ENCODE results near the gene SEMA4D.

Gene SEMA4D

GRCh38 chr9:89417832-89418473 lies 80.0 kb downstream of the SEMA4D start:
- Histone ChIP-seq H3K4me3 (ENCODE audit: low read length) (no peak overlapping the region), H4K5ac (ENCODE audit: low read length) (no peak overlapping the region), H2BK5ac (ENCODE audit: low read length) (no peak overlapping the region), H2BK120ac (ENCODE audit: low read depth, low read length) (no peak overlapping the region), H3K79me1 (ENCODE audit: low read length) (peaks cover 2% of the 10 kb centered on the region), H2BK15ac (replicated peaks; ENCODE audit: low read depth) (no peak overlapping the region), H3K18ac (ENCODE audit: low read length) (no peak overlapping the region), H3K9ac (ENCODE audit: low read length) (no peak overlapping the region), H3K36me3 (ENCODE audit: control insufficient read depth, insufficient read depth, low read length) (no peaks in the 10 kb centered on the region), H3K79me2 (ENCODE audit: control insufficient read depth, insufficient read depth, low read length) (no peaks in the 10 kb centered on the region), H3K23ac (ENCODE audit: low read length) (no peak overlapping the region), H3K27me3 (ENCODE audit: insufficient read depth, low read length, poor library complexity) (no peaks in the 10 kb centered on the region), H4K8ac (ENCODE audit: low read depth, low read length) (no peak overlapping the region), H3K4me2 (ENCODE audit: low read length) (no peak overlapping the region), H2AK5ac (ENCODE audit: low read length) (no peak overlapping the region), H3K27ac (ENCODE audit: low read depth, low read length) (no peak overlapping the region), H3K4ac (ENCODE audit: low read depth, low read length) (no peak overlapping the region), H3K56ac (ENCODE audit: low read length) (no peak overlapping the region), H3K4me1 (ENCODE audit: control insufficient read depth, low read depth, low read length) (peaks cover 8% of the 10 kb centered on the region)
- DNase-seq = no peak
- no CpG with 5 or more reads among the region's 6 CpGs for WGBS (ENCODE audit: extremely low coverage, insufficient coverage, low lambda C conversion rate)

GRCh38 chr9:89414670-89415324 lies 83.1 kb downstream of the SEMA4D start:
- DNase-seq = no peak
- H3K4me2 ChIP-seq (ENCODE audit: low read length) = no peak overlapping the region
- no peak overlapping the region for H2BK120ac ChIP-seq (ENCODE audit: low read depth, low read length)
- no peak overlapping the region for H3K23ac ChIP-seq (ENCODE audit: low read length)
- no peaks in the 10 kb centered on the region for H3K79me2 ChIP-seq (ENCODE audit: control insufficient read depth, insufficient read depth, low read length)
- no peak overlapping the region for H3K27ac ChIP-seq (ENCODE audit: low read depth, low read length)
- no peaks in the 10 kb centered on the region for H3K27me3 ChIP-seq (ENCODE audit: insufficient read depth, low read length, poor library complexity)
- H3K9ac ChIP-seq (ENCODE audit: low read length) = no peak overlapping the region
- no peak overlapping the region for H4K5ac ChIP-seq (ENCODE audit: low read length)
- H3K36me3 ChIP-seq (ENCODE audit: control insufficient read depth, insufficient read depth, low read length) = no peaks in the 10 kb centered on the region
- no peak overlapping the region for H3K4ac ChIP-seq (ENCODE audit: low read depth, low read length)
- H3K56ac ChIP-seq (ENCODE audit: low read length) = no peak overlapping the region
- H3K4me3 ChIP-seq (ENCODE audit: low read length) = no peak overlapping the region
- H3K4me1 ChIP-seq (ENCODE audit: control insufficient read depth, low read depth, low read length) = peaks cover 14% of the 10 kb centered on the region
- H2BK15ac ChIP-seq (replicated peaks; ENCODE audit: low read depth) = no peak overlapping the region
- no CpG with 5 or more reads among the region's 9 CpGs for WGBS (ENCODE audit: extremely low coverage, insufficient coverage, low lambda C conversion rate)
- H3K18ac ChIP-seq (ENCODE audit: low read length) = no peak overlapping the region
- H2AK5ac ChIP-seq (ENCODE audit: low read length) = no peak overlapping the region
- peaks cover 2% of the 10 kb centered on the region for H3K79me1 ChIP-seq (ENCODE audit: low read length)
- H4K8ac ChIP-seq (ENCODE audit: low read depth, low read length) = no peak overlapping the region
- H2BK5ac ChIP-seq (ENCODE audit: low read length) = no peak overlapping the region

GRCh38 chr9:89413963-89414638 lies 83.8 kb downstream of the SEMA4D start:
- H2AK5ac ChIP-seq (ENCODE audit: low read length) = no peak overlapping the region
- no peak overlapping the region for H3K18ac ChIP-seq (ENCODE audit: low read length)
- H3K79me1 ChIP-seq (ENCODE audit: low read length) = peaks cover 2% of the 10 kb centered on the region
- H3K56ac ChIP-seq (ENCODE audit: low read length) = no peak overlapping the region
- no peaks in the 10 kb centered on the region for H3K36me3 ChIP-seq (ENCODE audit: control insufficient read depth, insufficient read depth, low read length)
- no peak overlapping the region for H3K9ac ChIP-seq (ENCODE audit: low read length)
- H3K4ac ChIP-seq (ENCODE audit: low read depth, low read length) = no peak overlapping the region
- H3K79me2 ChIP-seq (ENCODE audit: control insufficient read depth, insufficient read depth, low read length) = no peaks in the 10 kb centered on the region
- peaks cover 14% of the 10 kb centered on the region for H3K4me1 ChIP-seq (ENCODE audit: control insufficient read depth, low read depth, low read length)
- no peaks in the 10 kb centered on the region for H3K27me3 ChIP-seq (ENCODE audit: insufficient read depth, low read length, poor library complexity)
- H2BK120ac ChIP-seq (ENCODE audit: low read depth, low read length) = no peak overlapping the region
- DNase-seq = no peak
- H4K8ac ChIP-seq (ENCODE audit: low read depth, low read length) = no peak overlapping the region
- H3K4me2 ChIP-seq (ENCODE audit: low read length) = no peak overlapping the region
- no CpG with 5 or more reads among the region's 4 CpGs for whole genome bisulfite sequencing (ENCODE audit: extremely low coverage, insufficient coverage, low lambda C conversion rate)
- H2BK15ac ChIP-seq (replicated peaks; ENCODE audit: low read depth) = no peak overlapping the region
- H4K5ac ChIP-seq (ENCODE audit: low read length) = no peak overlapping the region
- H3K27ac ChIP-seq (ENCODE audit: low read depth, low read length) = no peak overlapping the region
- H3K4me3 ChIP-seq (ENCODE audit: low read length) = no peak overlapping the region
- no peak overlapping the region for H2BK5ac ChIP-seq (ENCODE audit: low read length)
- H3K23ac ChIP-seq (ENCODE audit: low read length) = no peak overlapping the region

GRCh38 chr9:89412951-89413350 lies 85.0 kb downstream of the SEMA4D start:
- no peak overlapping the region for H3K9ac ChIP-seq (ENCODE audit: low read length)
- no peak overlapping the region for H3K56ac ChIP-seq (ENCODE audit: low read length)
- H3K79me2 ChIP-seq (ENCODE audit: control insufficient read depth, insufficient read depth, low read length) = no peaks in the 10 kb centered on the region
- H3K4me2 ChIP-seq (ENCODE audit: low read length) = no peak overlapping the region
- no peak overlapping the region for H3K4me3 ChIP-seq (ENCODE audit: low read length)
- peaks cover 14% of the 10 kb centered on the region for H3K4me1 ChIP-seq (ENCODE audit: control insufficient read depth, low read depth, low read length)
- no peaks in the 10 kb centered on the region for H3K27me3 ChIP-seq (ENCODE audit: insufficient read depth, low read length, poor library complexity)
- H3K79me1 ChIP-seq (ENCODE audit: low read length) = peaks cover 2% of the 10 kb centered on the region
- no peak overlapping the region for H4K8ac ChIP-seq (ENCODE audit: low read depth, low read length)
- H2BK120ac ChIP-seq (ENCODE audit: low read depth, low read length) = no peak overlapping the region
- no peak overlapping the region for H3K18ac ChIP-seq (ENCODE audit: low read length)
- no peak overlapping the region for H3K23ac ChIP-seq (ENCODE audit: low read length)
- peak; percentile 64 for DNase-seq
- no peak overlapping the region for H2AK5ac ChIP-seq (ENCODE audit: low read length)
- no peak overlapping the region for H3K4ac ChIP-seq (ENCODE audit: low read depth, low read length)
- no peak overlapping the region for H4K5ac ChIP-seq (ENCODE audit: low read length)
- H3K27ac ChIP-seq (ENCODE audit: low read depth, low read length) = no peak overlapping the region
- H2BK15ac ChIP-seq (replicated peaks; ENCODE audit: low read depth) = no peak overlapping the region
- no peak overlapping the region for H2BK5ac ChIP-seq (ENCODE audit: low read length)
- WGBS (ENCODE audit: extremely low coverage, insufficient coverage, low lambda C conversion rate) = no CpG with 5 or more reads among the region's 4 CpGs
- no peaks in the 10 kb centered on the region for H3K36me3 ChIP-seq (ENCODE audit: control insufficient read depth, insufficient read depth, low read length)

GRCh38 chr9:89412541-89412940 lies 85.4 kb downstream of the SEMA4D start:
- H2BK15ac ChIP-seq (replicated peaks; ENCODE audit: low read depth) = no peak overlapping the region
- peaks cover 2% of the 10 kb centered on the region for H3K79me1 ChIP-seq (ENCODE audit: low read length)
- no peak overlapping the region for H2AK5ac ChIP-seq (ENCODE audit: low read length)
- no peak overlapping the region for H3K4ac ChIP-seq (ENCODE audit: low read depth, low read length)
- H3K18ac ChIP-seq (ENCODE audit: low read length) = no peak overlapping the region
- no peak overlapping the region for H3K4me2 ChIP-seq (ENCODE audit: low read length)
- no peak for DNase-seq
- H3K4me3 ChIP-seq (ENCODE audit: low read length) = no peak overlapping the region
- H3K27me3 ChIP-seq (ENCODE audit: insufficient read depth, low read length, poor library complexity) = no peaks in the 10 kb centered on the region
- no peak overlapping the region for H3K27ac ChIP-seq (ENCODE audit: low read depth, low read length)
- no peaks in the 10 kb centered on the region for H3K79me2 ChIP-seq (ENCODE audit: control insufficient read depth, insufficient read depth, low read length)
- no peak overlapping the region for H3K56ac ChIP-seq (ENCODE audit: low read length)
- H4K5ac ChIP-seq (ENCODE audit: low read length) = no peak overlapping the region
- H3K9ac ChIP-seq (ENCODE audit: low read length) = no peak overlapping the region
- H3K23ac ChIP-seq (ENCODE audit: low read length) = no peak overlapping the region
- H4K8ac ChIP-seq (ENCODE audit: low read depth, low read length) = no peak overlapping the region
- H2BK120ac ChIP-seq (ENCODE audit: low read depth, low read length) = no peak overlapping the region
- H3K36me3 ChIP-seq (ENCODE audit: control insufficient read depth, insufficient read depth, low read length) = no peaks in the 10 kb centered on the region
- H2BK5ac ChIP-seq (ENCODE audit: low read length) = no peak overlapping the region
- peaks cover 14% of the 10 kb centered on the region for H3K4me1 ChIP-seq (ENCODE audit: control insufficient read depth, low read depth, low read length)
- no CpG with 5 or more reads among the region's 5 CpGs for WGBS (ENCODE audit: extremely low coverage, insufficient coverage, low lambda C conversion rate)

Data from mesendoderm (in vitro differentiated cells).